MM.1S (cell line): Measurements from ENCODE around the gene NSL1.

Experiments
- CTCF ChIP-seq: fragments of 300-600 bp; sonication (generic); IDR thresholded peaks from 2 replicates; pipeline ENCODE4 v1.5.1; 2016; ENCODE audit warnings: antibody characterized with exemption, low read length, mixed read lengths
- EZH2 ChIP-seq: fragments of 300-600 bp; sonication (generic); optimal IDR thresholded peaks from 2 replicates; pipeline ENCODE3; 2017; ENCODE audit warnings: low read depth, mild to moderate bottlenecking, antibody characterized with exemption, low read length, mixed read lengths
- EZH2phosphoT487 ChIP-seq: fragments of 300-600 bp; sonication (generic); IDR thresholded peaks from 2 replicates; pipeline ENCODE4 v1.6.1; 2018; ENCODE audit warnings: antibody characterized with exemption, low read length

GRCh38 chr1:212762839-212763238 lies 28.7 kb downstream of the NSL1 start:
- no peak for TF ChIP-seq EZH2phosphoT487
- TF ChIP-seq CTCF: no peak
- TF ChIP-seq EZH2: no peak
